Hepatocyte (in vitro differentiated cells): ENCODE measurements around the gene ARPIN. TPM values are rescaled to one million over a fixed set of nuclear protein-coding genes. Genes with fewer than 3 reads are reported as not detected.
"Not testable (repeated sequence)": the region's sequence is repeated elsewhere in the genome, so short reads cannot be mapped to it uniquely, and the experiment has no call there.

Experiments used
- DNase-seq: peaks from one replicate; pipeline ENCODE4 v3.0.0-alpha.2; 2016; ENCODE audit warnings: low spot score
- H2AFZ ChIP-seq: fragments of 200-600 bp; sonication (generic); 2 replicates; pipeline ENCODE4 v1.6.0; 2016; ENCODE audit warnings: antibody characterized with exemption, mild to moderate bottlenecking
- H3K27ac ChIP-seq: fragments of 200-600 bp; sonication (generic); 2 replicates; pipeline ENCODE4 v1.5.1; 2016; ENCODE audit warnings: mild to moderate bottlenecking
- H3K27me3 ChIP-seq: fragments of 200-600 bp; sonication (generic); 2 replicates; pipeline ENCODE4 v1.6.1; 2016
- H3K36me3 ChIP-seq: fragments of 200-600 bp; sonication (generic); replicated peaks from 2 replicates; pipeline ENCODE4 v1.5.1; 2016; ENCODE audit warnings: low read depth; ENCODE audit not compliant: insufficient read depth
- H3K4me1 ChIP-seq: fragments of 200-600 bp; sonication (generic); 2 replicates; pipeline ENCODE4 v1.5.1; 2016; ENCODE audit warnings: mild to moderate bottlenecking, moderate library complexity; ENCODE audit not compliant: insufficient read depth
- H3K4me2 ChIP-seq: fragments of 200-600 bp; sonication (generic); 2 replicates; pipeline ENCODE4 v1.6.0; 2016
- H3K4me3 ChIP-seq: fragments of 200-600 bp; sonication (generic); 2 replicates; pipeline ENCODE4 v1.5.1; 2016; ENCODE audit warnings: mild to moderate bottlenecking
- H3K79me2 ChIP-seq: fragments of 200-600 bp; sonication (generic); 2 replicates; pipeline ENCODE4 v1.6.0; 2017; ENCODE audit warnings: mild to moderate bottlenecking
- H3K9me2 ChIP-seq: fragments of 200-600 bp; sonication (generic); replicated peaks from 2 replicates; pipeline ENCODE4 v1.6.0; 2017; ENCODE audit warnings: mild to moderate bottlenecking; ENCODE audit not compliant: insufficient read depth
- H3K9me3 ChIP-seq: fragments of 200-600 bp; sonication (generic); 2 replicates; pipeline ENCODE4 v1.5.1; 2016; ENCODE audit warnings: low read depth, mild to moderate bottlenecking
- H4K20me1 ChIP-seq: fragments of 200-600 bp; sonication (generic); 2 replicates; pipeline ENCODE4 v1.6.0; 2016; ENCODE audit warnings: mild to moderate bottlenecking; ENCODE audit not compliant: insufficient read depth, poor library complexity, severe bottlenecking
- CTCF ChIP-seq: fragments of 200-600 bp; sonication (generic); IDR thresholded peaks from 2 replicates; pipeline ENCODE4 v1.5.1; 2016; ENCODE audit warnings: antibody characterized with exemption, mild to moderate bottlenecking; ENCODE audit not compliant: poor library complexity
- EZH2 ChIP-seq: fragments of 200-600 bp; sonication (generic); IDR thresholded peaks from 2 replicates; pipeline ENCODE4 v1.6.1; 2016; ENCODE audit warnings: antibody characterized with exemption, mild to moderate bottlenecking, borderline replicate concordance
- EZH2phosphoT487 ChIP-seq: fragments of 200-600 bp; sonication (generic); IDR thresholded peaks from one replicate; pipeline ENCODE4 v1.6.1; 2018; ENCODE audit warnings: antibody characterized with exemption, mild to moderate bottlenecking, low read depth, moderate library complexity; ENCODE audit not compliant: unreplicated experiment, severe bottlenecking
- WGBS: methylation state at CpG from one replicate; pipeline ENCODE4 v1.1.6; 2016; ENCODE audit warnings: low lambda C conversion rate; ENCODE audit errors: missing lambda C conversion rate; 5-methylcytosine and 5-hydroxymethylcytosine counted together
- polyA plus RNA-seq: library from polyadenylated mRNA; unstranded; fragments of >200 nt; fragmentation: Nextera tagmentation; extraction: Ambion mirVana; gene quantifications from 2 replicates; pipeline ENCODE4 v1.2.1, GENCODE V29; 2016
- total RNA-seq: library from RNA; depleted of rRNA; stranded (reverse); fragments of >200 nt; gene quantifications from 2 replicates; pipeline ENCODE4 v1.2.3, GENCODE V29; 2014

The ARPIN gene
- total and polyA plus RNA-seq, 2 experiments from 2014 or later = 3.8 to 6.8 TPM

GRCh38 chr15:89948796-89949195 is 36.0 kb upstream of the ARPIN start:
- Histone ChIP-seq H3K9me3 (no peaks in the 10 kb centered on the region), H3K4me3 (no peak overlapping the region), H3K27me3 (no peaks in the 10 kb centered on the region), H3K9me2 (no peaks in the 10 kb centered on the region), H3K4me1 (no peaks in the 10 kb centered on the region), H3K4me2 (no peak overlapping the region), H4K20me1 (no peaks in the 10 kb centered on the region), H3K36me3 (no peaks in the 10 kb centered on the region), H3K27ac (no peak overlapping the region), H3K79me2 (no peaks in the 10 kb centered on the region), H2AFZ (no peak overlapping the region)
- DNase-seq = no peak
- WGBS = 91% methylated on average over 7 of the region's 7 CpGs
- TF ChIP-seq CTCF (no peak), EZH2 (no peak), EZH2phosphoT487 (no peak)

- no peaks in the 10 kb centered on the region for H3K9me2 ChIP-seq
- H2AFZ ChIP-seq = no peak overlapping the region
- no peaks in the 10 kb centered on the region for H4K20me1 ChIP-seq
- H3K4me3 ChIP-seq = no peak overlapping the region
- 61% methylated on average over 3 of the region's 3 CpGs for WGBS
- peak overlapping the region; percentile 90 for H3K27ac ChIP-seq
- no peaks in the 10 kb centered on the region for H3K27me3 ChIP-seq
- H3K36me3 ChIP-seq = no peaks in the 10 kb centered on the region
- peak overlapping the region; percentile 64 for H3K4me2 ChIP-seq
- H3K79me2 ChIP-seq = no peaks in the 10 kb centered on the region
- TF ChIP-seq CTCF (no peak), EZH2phosphoT487 (no peak), EZH2 (no peak)
- H3K9me3 ChIP-seq = no peaks in the 10 kb centered on the region
- H3K4me1 ChIP-seq = no peaks in the 10 kb centered on the region
- no peak for DNase-seq
These were observed 34.6 kb upstream of the ARPIN start for GRCh38 chr15:89947385-89947784.

GRCh38 chr15:89946681-89947299 is 34.0 kb upstream of the ARPIN start:
- Histone ChIP-seq H3K4me3 (no peak overlapping the region), H3K79me2 (no peaks in the 10 kb centered on the region), H4K20me1 (no peaks in the 10 kb centered on the region), H3K27ac (peak overlapping the region; percentile 90), H2AFZ (peak overlapping the region; percentile 64), H3K9me3 (no peaks in the 10 kb centered on the region), H3K27me3 (no peaks in the 10 kb centered on the region), H3K4me1 (no peaks in the 10 kb centered on the region), H3K4me2 (peak overlapping the region; percentile 64), H3K36me3 (no peaks in the 10 kb centered on the region), H3K9me2 (no peaks in the 10 kb centered on the region)
- 56% methylated on average over 6 of the region's 6 CpGs for WGBS
- TF ChIP-seq EZH2 (no peak), EZH2phosphoT487 (no peak), CTCF (no peak)
- DNase-seq = peak; percentile 44

- H3K4me3 ChIP-seq, H3K79me2 ChIP-seq, H3K4me1 ChIP-seq, H3K9me3 ChIP-seq, H3K27ac ChIP-seq, H2AFZ ChIP-seq, H4K20me1 ChIP-seq, H3K36me3 ChIP-seq, H3K27me3 ChIP-seq, H3K9me2 ChIP-seq, DNase-seq, H3K4me2 ChIP-seq: not testable (repeated sequence)
- 88% methylated on average over 6 of the region's 6 CpGs for WGBS
These were observed 31.0 kb upstream of the ARPIN start for GRCh38 chr15:89943721-89944120.
